AG08396 (cell line): Measurements from ENCODE around the gene GPR137B.
"Not testable (repeated sequence)": the region's sequence is repeated elsewhere in the genome, so short reads cannot be mapped to it uniquely, and the experiment has no call there.

Experiments
- DNase-seq: peaks from one replicate; pipeline ENCODE4 v3.0.0; 2012; ENCODE audit warnings: low spot score, mixed read lengths

The GPR137B gene

GRCh38 chr1:236144033-236144432, 1.7 kb downstream of the GPR137B start:
- DNase-seq, result no peak

GRCh38 chr1:236144446-236145150, 2.3 kb downstream of the GPR137B start:
- DNase-seq, result no peak

GRCh38 chr1:236147068-236147467, 4.7 kb downstream of the GPR137B start:
- no peak for DNase-seq

GRCh38 chr1:236147521-236148469, 5.5 kb downstream of the GPR137B start:
- DNase-seq, result no peak

GRCh38 chr1:236148470-236148845, 6.1 kb downstream of the GPR137B start:
- DNase-seq, result no peak

GRCh38 chr1:236149003-236149595, 6.8 kb downstream of the GPR137B start:
- no peak for DNase-seq

- no peak for DNase-seq
These were observed 7.4 kb downstream of the GPR137B start for GRCh38 chr1:236149696-236150228.

- DNase-seq, result no peak
These were observed 8.1 kb downstream of the GPR137B start for GRCh38 chr1:236150311-236150955.

- no peak for DNase-seq
These were observed 8.6 kb downstream of the GPR137B start for GRCh38 chr1:236150986-236151385.

- DNase-seq, result no peak
These were observed 9.5 kb downstream of the GPR137B start for GRCh38 chr1:236151739-236152424.

- DNase-seq, result no peak
These were observed 11.8 kb downstream of the GPR137B start for GRCh38 chr1:236154126-236154525.

GRCh38 chr1:236154671-236155398, 12.5 kb downstream of the GPR137B start:
- DNase-seq, result no peak

- no peak for DNase-seq
These were observed 13.0 kb downstream of the GPR137B start for GRCh38 chr1:236155399-236155767.

GRCh38 chr1:236155841-236156503, 13.6 kb downstream of the GPR137B start:
- DNase-seq, result no peak

GRCh38 chr1:236156512-236157208, 14.3 kb downstream of the GPR137B start:
- no peak for DNase-seq

- DNase-seq, result not testable (repeated sequence)
These were observed 15.7 kb downstream of the GPR137B start for GRCh38 chr1:236158072-236158471.

GRCh38 chr1:236158719-236159118, 16.4 kb downstream of the GPR137B start:
- DNase-seq, result no peak

- no peak for DNase-seq
These were observed 17.6 kb downstream of the GPR137B start for GRCh38 chr1:236159704-236160539.
